Loucy (cell line): ENCODE measurements around the gene CNTROB.

Source experiments
- H2AFZ ChIP-seq: fragments of 200-600 bp; sonication (generic); 2 replicates; pipeline ENCODE4 v1.6.0; 2016; ENCODE audit warnings: antibody characterized with exemption, mild to moderate bottlenecking, low read length, moderate library complexity
- H3F3A ChIP-seq: fragments of 200-600 bp; 2 replicates; pipeline ENCODE4 v1.6.0; 2016; ENCODE audit warnings: antibody characterized with exemption, low read depth, mild to moderate bottlenecking
- H3K27me3 ChIP-seq: fragments of 200-600 bp; sonication (generic); 2 replicates; pipeline ENCODE4 v1.6.1; 2014; ENCODE audit warnings: low read length, mild to moderate bottlenecking; ENCODE audit not compliant: insufficient read depth, poor library complexity, severe bottlenecking
- H3K36me3 ChIP-seq: fragments of 200-600 bp; sonication (generic); 2 replicates; pipeline ENCODE4 v1.6.1; 2016; ENCODE audit warnings: low read length; ENCODE audit not compliant: insufficient read depth
- H3K4me1 ChIP-seq: fragments of 200-600 bp; sonication (generic); 2 replicates; pipeline ENCODE4 v1.5.1; 2014; ENCODE audit warnings: low read length, mild to moderate bottlenecking; ENCODE audit not compliant: insufficient read depth, poor library complexity, severe bottlenecking
- H3K4me2 ChIP-seq: fragments of 200-600 bp; sonication (generic); 2 replicates; pipeline ENCODE4 v1.6.0; 2014; ENCODE audit warnings: antibody characterized with exemption, low read length, low read depth, mild to moderate bottlenecking; ENCODE audit not compliant: poor library complexity, severe bottlenecking
- H3K4me3 ChIP-seq: fragments of 200-600 bp; sonication (generic); 2 replicates; pipeline ENCODE4 v1.5.1; 2014; ENCODE audit warnings: low read length, mild to moderate bottlenecking, mixed read lengths; ENCODE audit not compliant: poor library complexity, severe bottlenecking
- H3K79me2 ChIP-seq: fragments of 200-600 bp; sonication (generic); 2 replicates; pipeline ENCODE4 v1.6.1; 2014; ENCODE audit warnings: low read length; ENCODE audit not compliant: insufficient read depth
- H3K9ac ChIP-seq: fragments of 200-600 bp; sonication (generic); 2 replicates; pipeline ENCODE4 v1.6.0; 2014; ENCODE audit warnings: mild to moderate bottlenecking, low read depth, low read length, moderate library complexity; ENCODE audit not compliant: poor library complexity, severe bottlenecking
- H3K9me2 ChIP-seq: fragments of 200-600 bp; sonication (generic); replicated peaks from 2 replicates; pipeline ENCODE4 v1.6.1; 2016; ENCODE audit warnings: low read depth, low read length, mixed read lengths
- H3K9me3 ChIP-seq: fragments of 200-600 bp; sonication (generic); 2 replicates; pipeline ENCODE4 v1.6.1; 2014; ENCODE audit warnings: mild to moderate bottlenecking, antibody characterized with exemption, low read length, low read depth; ENCODE audit not compliant: insufficient read depth
- H4K20me1 ChIP-seq: fragments of 200-600 bp; sonication (generic); 2 replicates; pipeline ENCODE4 v1.6.0; 2014; ENCODE audit warnings: antibody characterized with exemption, low read length, mild to moderate bottlenecking; ENCODE audit not compliant: insufficient read depth, poor library complexity, severe bottlenecking
- EZH2phosphoT487 ChIP-seq: fragments of 200-600 bp; IDR thresholded peaks from 2 replicates; pipeline ENCODE4 v1.6.1; 2018; ENCODE audit warnings: antibody characterized with exemption, mild to moderate bottlenecking, moderate library complexity, borderline replicate concordance
- TF ChIP-seq, protein P1 (sequence below): fragments of 200-600 bp; sonication (generic); conservative IDR thresholded peaks from 2 replicates; pipeline ENCODE4 v1.5.1; 2014; ENCODE audit warnings: mild to moderate bottlenecking, antibody characterized with exemption, low read length

The CNTROB gene

GRCh38 chr17:7889166-7889955 is 42.6 kb upstream of the CNTROB start:
- H4K20me1 ChIP-seq: peaks cover 33% of the 10 kb centered on the region
- H3K9me3 ChIP-seq: no peaks in the 10 kb centered on the region
- no peak overlapping the region for H2AFZ ChIP-seq
- peaks cover 45% of the 10 kb centered on the region for H3K36me3 ChIP-seq
- peaks cover 12% of the 10 kb centered on the region for H3F3A ChIP-seq
- H3K4me3 ChIP-seq: peak overlapping the region; percentile 89
- TF ChIP-seq EZH2phosphoT487: no peak
- no peaks in the 10 kb centered on the region for H3K9me2 ChIP-seq
- H3K79me2 ChIP-seq: peaks cover 70% of the 10 kb centered on the region
- peak overlapping the region; percentile 96 for H3K4me2 ChIP-seq
- no peaks in the 10 kb centered on the region for H3K27me3 ChIP-seq
- peaks cover 20% of the 10 kb centered on the region for H3K4me1 ChIP-seq
- peak overlapping the region; percentile 89 for H3K9ac ChIP-seq

DNA sequence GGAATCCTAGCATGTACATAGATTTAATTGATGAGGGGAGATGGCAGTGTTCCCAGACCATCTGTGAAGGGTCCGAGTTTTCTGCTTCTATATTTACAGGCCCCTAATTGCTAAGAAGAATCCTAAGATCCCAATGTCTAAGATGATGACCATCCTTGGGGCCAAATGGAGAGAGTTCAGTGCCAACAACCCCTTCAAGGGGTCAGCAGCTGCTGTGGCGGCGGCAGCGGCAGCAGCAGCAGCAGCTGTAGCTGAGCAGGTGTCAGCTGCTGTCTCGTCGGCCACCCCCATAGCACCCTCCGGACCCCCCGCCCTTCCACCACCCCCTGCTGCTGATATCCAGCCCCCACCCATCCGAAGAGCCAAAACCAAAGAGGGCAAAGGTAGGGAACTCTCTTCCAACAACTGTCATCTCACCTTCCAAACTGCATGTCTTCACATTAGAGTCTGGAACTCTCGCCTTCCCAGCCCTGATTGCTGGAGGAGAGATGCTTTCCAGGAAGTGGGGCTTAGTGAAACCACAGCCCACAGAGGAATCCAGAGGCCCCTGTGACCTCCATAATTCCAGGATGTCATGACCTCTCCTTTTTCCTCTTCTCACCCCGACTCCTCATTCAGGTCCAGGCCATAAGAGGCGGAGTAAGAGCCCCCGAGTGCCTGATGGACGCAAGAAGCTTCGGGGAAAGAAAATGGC is 38.7 kb upstream of the CNTROB start:
- H4K20me1 ChIP-seq: peaks cover 33% of the 10 kb centered on the region
- TF ChIP-seq EZH2phosphoT487: no peak
- TF ChIP-seq, protein P1, sequence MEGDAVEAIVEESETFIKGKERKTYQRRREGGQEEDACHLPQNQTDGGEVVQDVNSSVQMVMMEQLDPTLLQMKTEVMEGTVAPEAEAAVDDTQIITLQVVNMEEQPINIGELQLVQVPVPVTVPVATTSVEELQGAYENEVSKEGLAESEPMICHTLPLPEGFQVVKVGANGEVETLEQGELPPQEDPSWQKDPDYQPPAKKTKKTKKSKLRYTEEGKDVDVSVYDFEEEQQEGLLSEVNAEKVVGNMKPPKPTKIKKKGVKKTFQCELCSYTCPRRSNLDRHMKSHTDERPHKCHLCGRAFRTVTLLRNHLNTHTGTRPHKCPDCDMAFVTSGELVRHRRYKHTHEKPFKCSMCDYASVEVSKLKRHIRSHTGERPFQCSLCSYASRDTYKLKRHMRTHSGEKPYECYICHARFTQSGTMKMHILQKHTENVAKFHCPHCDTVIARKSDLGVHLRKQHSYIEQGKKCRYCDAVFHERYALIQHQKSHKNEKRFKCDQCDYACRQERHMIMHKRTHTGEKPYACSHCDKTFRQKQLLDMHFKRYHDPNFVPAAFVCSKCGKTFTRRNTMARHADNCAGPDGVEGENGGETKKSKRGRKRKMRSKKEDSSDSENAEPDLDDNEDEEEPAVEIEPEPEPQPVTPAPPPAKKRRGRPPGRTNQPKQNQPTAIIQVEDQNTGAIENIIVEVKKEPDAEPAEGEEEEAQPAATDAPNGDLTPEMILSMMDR: no peak
- H3F3A ChIP-seq: no peaks in the 10 kb centered on the region
- H3K9me3 ChIP-seq: no peaks in the 10 kb centered on the region
- H3K27me3 ChIP-seq: no peaks in the 10 kb centered on the region
- no peak overlapping the region for H2AFZ ChIP-seq
- peaks cover 15% of the 10 kb centered on the region for H3K4me1 ChIP-seq
- no peak overlapping the region for H3K4me2 ChIP-seq
- no peak overlapping the region for H3K4me3 ChIP-seq
- peaks cover 44% of the 10 kb centered on the region for H3K79me2 ChIP-seq
- no peak overlapping the region for H3K9ac ChIP-seq
- H3K36me3 ChIP-seq: peaks cover 78% of the 10 kb centered on the region
- H3K9me2 ChIP-seq: no peaks in the 10 kb centered on the region

DNA sequence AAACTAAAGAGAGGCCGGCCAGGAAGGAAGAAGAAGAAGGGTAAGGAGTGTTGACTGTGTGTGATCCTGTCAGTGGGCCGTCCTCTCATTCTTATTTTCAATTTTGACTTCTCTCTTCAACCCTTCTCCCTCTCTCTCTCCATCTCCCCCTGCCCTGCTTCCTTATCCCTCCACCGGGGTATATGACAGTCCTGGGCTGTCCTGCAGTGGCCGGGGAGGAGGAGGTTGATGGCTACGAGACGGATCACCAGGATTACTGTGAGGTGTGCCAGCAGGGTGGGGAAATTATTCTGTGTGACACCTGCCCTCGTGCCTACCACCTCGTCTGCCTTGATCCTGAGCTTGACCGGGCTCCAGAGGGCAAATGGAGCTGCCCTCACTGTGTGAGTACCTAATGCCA is 37.8 kb upstream of the CNTROB start:
- Histone ChIP-seq H3F3A (no peaks in the 10 kb centered on the region), H3K4me3 (no peak overlapping the region), H3K9me3 (no peaks in the 10 kb centered on the region), H3K9ac (no peak overlapping the region), H3K36me3 (peaks cover 87% of the 10 kb centered on the region), H2AFZ (no peak overlapping the region), H3K27me3 (no peaks in the 10 kb centered on the region), H3K79me2 (peaks cover 35% of the 10 kb centered on the region), H3K9me2 (no peaks in the 10 kb centered on the region), H3K4me2 (no peak overlapping the region), H3K4me1 (peaks cover 6% of the 10 kb centered on the region), H4K20me1 (peaks cover 24% of the 10 kb centered on the region)
- TF ChIP-seq, protein P1: no peak
- TF ChIP-seq EZH2phosphoT487: no peak
